ENCODE results near the gene CLSTN3. TPM values are rescaled to one million over a fixed set of nuclear protein-coding genes. Genes with fewer than 3 reads are reported as not detected.
A peak's percentile ranks its signal among the peaks of the same experiment; 100 is the strongest.

Gene CLSTN3
- total RNA-seq, 2 experiments from 2014 or later: 148 to 152 TPM

GRCh38 chr12:7130701-7131501, 730 bp downstream of the CLSTN3 start:
- ChIA-PET CTCF (interaction anchor here (0.7 to 3.4 kb wide), 5 partner anchors 10 to 186 kb away, joined by 3 to 12 read pairs (median 3); no protein-coding TSS in a partner anchor), POLR2A (interaction anchor here (0.6 to 3.0 kb wide), 7 partner anchors 10 to 840 kb away, joined by 3 to 26 read pairs (median 8); partner anchors contain the start of genes C12orf57, C1RL and RNU7-1)
- Mint-ChIP-seq H3K27me3 (no peaks in the 10 kb centered on the region), H3K27ac (peak overlapping the region; percentile 91), H3K36me3 (ENCODE audit: low read depth) (peaks cover 52% of the 10 kb centered on the region), H3K9me3 (no peaks in the 10 kb centered on the region), H3K4me1 (peaks cover 43% of the 10 kb centered on the region), H3K4me3 (peak overlapping the region; percentile 100)
- DNase-seq: peak; percentile 78

- H3K36me3 Mint-ChIP-seq (ENCODE audit: low read depth): peaks cover 58% of the 10 kb centered on the region
- peak overlapping the region; percentile 100 for H3K4me3 Mint-ChIP-seq
- no peaks in the 10 kb centered on the region for H3K27me3 Mint-ChIP-seq
- DNase-seq: peak; percentile 81
- H3K4me1 Mint-ChIP-seq: peaks cover 43% of the 10 kb centered on the region
- ChIA-PET POLR2A (interaction anchor here (0.9 to 3.0 kb wide), 6 partner anchors 9 to 839 kb away, joined by 3 to 26 read pairs (median 11); partner anchors contain the start of genes C12orf57, C1RL and RNU7-1), CTCF (interaction anchor here (0.7 to 3.4 kb wide), 5 partner anchors 9 to 187 kb away, joined by 3 to 12 read pairs (median 3); no protein-coding TSS in a partner anchor)
- H3K9me3 Mint-ChIP-seq: no peaks in the 10 kb centered on the region
- peak overlapping the region; percentile 91 for H3K27ac Mint-ChIP-seq
Observed at GRCh38 chr12:7131502-7131866, 1.3 kb downstream of the CLSTN3 start.

- ChIA-PET CTCF (no interaction called here), POLR2A (interaction anchor here (1.8 kb wide), 1 partner anchor 11 kb away, joined by 4 read pairs; no protein-coding TSS in a partner anchor)
- Mint-ChIP-seq H3K4me1 (peaks cover 33% of the 10 kb centered on the region), H3K36me3 (ENCODE audit: low read depth) (peaks cover 72% of the 10 kb centered on the region), H3K4me3 (no peak overlapping the region), H3K27me3 (no peaks in the 10 kb centered on the region), H3K9me3 (no peaks in the 10 kb centered on the region), H3K27ac (no peak overlapping the region)
- no peak for DNase-seq
Observed at GRCh38 chr12:7134396-7135166, 4.4 kb downstream of the CLSTN3 start.

GRCh38 chr12:7136071-7136470, 5.9 kb downstream of the CLSTN3 start:
- Mint-ChIP-seq H3K4me1 (peaks cover 30% of the 10 kb centered on the region), H3K4me3 (no peak overlapping the region), H3K9me3 (no peaks in the 10 kb centered on the region), H3K27ac (no peak overlapping the region), H3K36me3 (ENCODE audit: low read depth) (peaks cover 84% of the 10 kb centered on the region), H3K27me3 (no peaks in the 10 kb centered on the region)
- ChIA-PET POLR2A (interaction anchor here (1.3 to 1.8 kb wide), 2 partner anchors 9 to 10 kb away, joined by 4 read pairs; no protein-coding TSS in a partner anchor), CTCF (no interaction called here)
- no peak for DNase-seq

- ChIA-PET CTCF (no interaction called here), POLR2A (interaction anchor here (1.3 to 1.8 kb wide), 2 partner anchors 9 to 11 kb away, joined by 4 read pairs; no protein-coding TSS in a partner anchor)
- peaks cover 28% of the 10 kb centered on the region for H3K4me1 Mint-ChIP-seq
- peaks cover 89% of the 10 kb centered on the region for H3K36me3 Mint-ChIP-seq (ENCODE audit: low read depth)
- H3K27me3 Mint-ChIP-seq: no peaks in the 10 kb centered on the region
- no peak overlapping the region for H3K4me3 Mint-ChIP-seq
- no peak for DNase-seq
- no peaks in the 10 kb centered on the region for H3K9me3 Mint-ChIP-seq
- no peak overlapping the region for H3K27ac Mint-ChIP-seq
Observed at GRCh38 chr12:7136676-7137075, 6.5 kb downstream of the CLSTN3 start.

GRCh38 chr12:7137908-7138307, 7.7 kb downstream of the CLSTN3 start:
- Mint-ChIP-seq H3K4me3 (no peak overlapping the region), H3K4me1 (peaks cover 20% of the 10 kb centered on the region), H3K36me3 (ENCODE audit: low read depth) (peaks cover 91% of the 10 kb centered on the region), H3K27ac (no peak overlapping the region), H3K27me3 (no peaks in the 10 kb centered on the region), H3K9me3 (no peaks in the 10 kb centered on the region)
- CTCF ChIA-PET: no interaction called here
- POLR2A ChIA-PET: interaction anchor here (0.6 kb wide), 1 partner anchor 194 kb away, joined by 3 read pairs; the partner anchor contains the start of genes C12orf57 and RNU7-1
- DNase-seq: no peak

- Mint-ChIP-seq H3K36me3 (ENCODE audit: low read depth) (peaks cover 87% of the 10 kb centered on the region), H3K27me3 (no peaks in the 10 kb centered on the region), H3K4me3 (no peak overlapping the region), H3K27ac (no peak overlapping the region), H3K9me3 (no peaks in the 10 kb centered on the region), H3K4me1 (peaks cover 12% of the 10 kb centered on the region)
- POLR2A ChIA-PET: no interaction called here
- no peak for DNase-seq
- CTCF ChIA-PET: no interaction called here
Observed at GRCh38 chr12:7139200-7139599, 9.0 kb downstream of the CLSTN3 start.

- Mint-ChIP-seq H3K9me3 (no peaks in the 10 kb centered on the region), H3K27ac (no peak overlapping the region), H3K27me3 (no peaks in the 10 kb centered on the region), H3K4me1 (peaks cover 10% of the 10 kb centered on the region), H3K36me3 (ENCODE audit: low read depth) (peaks cover 84% of the 10 kb centered on the region), H3K4me3 (no peak overlapping the region)
- ChIA-PET POLR2A (interaction anchor here (0.7 to 2.4 kb wide), 4 partner anchors 9 to 198 kb away, joined by 3 to 14 read pairs (median 4); partner anchors contain the start of genes C12orf57, CLSTN3 and RNU7-1), CTCF (interaction anchor here (0.6 to 1.6 kb wide), 5 partner anchors 10 to 123 kb away, joined by 3 to 7 read pairs (median 4); partner anchors contain the start of genes LPCAT3 and RBP5)
- no peak for DNase-seq
Observed at GRCh38 chr12:7141351-7142005, 11.3 kb downstream of the CLSTN3 start.

- Mint-ChIP-seq H3K4me3 (no peak overlapping the region), H3K36me3 (ENCODE audit: low read depth) (peaks cover 85% of the 10 kb centered on the region)
- CTCF ChIA-PET: interaction anchor here (0.6 to 1.6 kb wide), 4 partner anchors 11 to 124 kb away, joined by 3 to 7 read pairs (median 4); partner anchors contain the start of genes LPCAT3 and RBP5
Observed at GRCh38 chr12:7142056-7142644, 12.0 kb downstream of the CLSTN3 start.

GRCh38 chr12:7142809-7143465, 12.8 kb downstream of the CLSTN3 start:
- Mint-ChIP-seq H3K9me3 (no peaks in the 10 kb centered on the region), H3K4me1 (peaks cover 10% of the 10 kb centered on the region), H3K27me3 (no peaks in the 10 kb centered on the region), H3K4me3 (no peak overlapping the region), H3K27ac (no peak overlapping the region), H3K36me3 (ENCODE audit: low read depth) (peaks cover 80% of the 10 kb centered on the region)
- ChIA-PET CTCF (interaction anchor here (1.4 to 1.5 kb wide), 2 partner anchors 14 to 31 kb away, joined by 4 to 7 read pairs; partner anchors contain the start of gene RBP5), POLR2A (no interaction called here)
- no peak for DNase-seq

More at GRCh38 chr12:7142056-7142644, 12.0 kb downstream of the CLSTN3 start:
- peaks cover 10% of the 10 kb centered on the region for H3K4me1 Mint-ChIP-seq
- H3K27ac Mint-ChIP-seq: no peak overlapping the region
- DNase-seq: peak; percentile 63
- H3K9me3 Mint-ChIP-seq: no peaks in the 10 kb centered on the region
- POLR2A ChIA-PET: interaction anchor here (0.7 to 1.5 kb wide), 2 partner anchors 85 to 199 kb away, joined by 3 read pairs; partner anchors contain the start of genes C12orf57 and RNU7-1
- no peaks in the 10 kb centered on the region for H3K27me3 Mint-ChIP-seq

GRCh38 chr12:7143564-7143963, 13.4 kb downstream of the CLSTN3 start:
- POLR2A ChIA-PET: interaction anchor here (1.4 kb wide), 1 partner anchor 200 kb away, joined by 3 read pairs; the partner anchor contains the start of genes C12orf57 and RNU7-1
- Mint-ChIP-seq H3K27me3 (no peaks in the 10 kb centered on the region), H3K9me3 (no peaks in the 10 kb centered on the region), H3K4me3 (no peak overlapping the region), H3K27ac (no peak overlapping the region), H3K4me1 (peaks cover 10% of the 10 kb centered on the region), H3K36me3 (ENCODE audit: low read depth) (peaks cover 80% of the 10 kb centered on the region)
- no peak for DNase-seq
- CTCF ChIA-PET: interaction anchor here (0.7 to 2.0 kb wide), 3 partner anchors 34 to 197 kb away, joined by 3 to 6 read pairs (median 4); partner anchors contain the start of gene C1RL

All from activated CD4-positive, alpha-beta memory T cell treated with anti-CD3 and anti-CD28 coated beads, Interleukin-2, amount 10 ng/mL, durations not matched to agents 7 days and 5 days (primary cell).